Endothelial cell of umbilical vein (primary cell): Measurements from ENCODE around the gene ERCC6L. TPM values are rescaled to one million over a fixed set of nuclear protein-coding genes. Genes with fewer than 3 reads are reported as not detected.
"Not testable (repeated sequence)": the region's sequence is repeated elsewhere in the genome, so short reads cannot be mapped to it uniquely, and the experiment has no call there.

Experiments used
- BruUV-seq: library from RNA; stranded (reverse); fragments of 400-500 nt; replicated peaks from 2 replicates; lab custom pipeline; 2021; lab: Mats Ljungman, UMichigan
- CTCF ChIA-PET: fragments of 300-600, 350-600 bp; sonication (Branson Sonifier 250); formaldehyde crosslinking; loops from one replicate; lab custom pipeline; 2021; ENCODE audit warnings: antibody characterized with exemption, inconsistent platforms; lab: Charles Lee
- POLR2A ChIA-PET: fragments of 300-600, 350-600 bp; sonication (Branson Sonifier 250); formaldehyde crosslinking; loops from one replicate; lab custom pipeline; 2021; ENCODE audit warnings: antibody characterized with exemption, inconsistent platforms; lab: Charles Lee
- DNase-seq: peaks from one replicate; pipeline ENCODE4 v3.0.0-alpha.2; 2011; ENCODE audit warnings: low read depth, low spot score
- FAIRE-seq: peaks from 2 replicates; lab custom pipeline; 2011; peaks lifted over from hg19 to GRCh38; lab: Jason Lieb, UNC
- H2AFZ ChIP-seq: 2 replicates; pipeline ENCODE4 v1.6.0; 2012; ENCODE audit warnings: low read depth, low read length, control low read depth, inconsistent platforms
- H3K27ac ChIP-seq: 2 replicates; pipeline ENCODE4 v1.5.1; 2011; ENCODE audit warnings: low read depth, mild to moderate bottlenecking, control low read depth, low read length, moderate library complexity; ENCODE audit not compliant: insufficient read depth
- H3K27me3 ChIP-seq, 2 experiments: 2 replicates each; pipeline versions ENCODE4 v1.6.0 to v1.6.1; 2011; ENCODE audit warnings: low read length in 2 of 2, mixed read lengths in 1 of 2; ENCODE audit not compliant: control insufficient read depth in 2 of 2, insufficient read depth in 2 of 2
- H3K36me3 ChIP-seq, 2 experiments: 2 replicates in 1 of 2; 3 replicates in 1 of 2; pipeline ENCODE4 v1.5.1; 2011; ENCODE audit warnings: low read length in 2 of 2, mild to moderate bottlenecking in 1 of 2, moderate library complexity in 1 of 2; ENCODE audit not compliant: control insufficient read depth in 2 of 2, insufficient read depth in 2 of 2; ENCODE audit errors: extremely low read depth in 1 of 2
- H3K4me1 ChIP-seq: 3 replicates; pipeline ENCODE4 v1.5.1; 2011; ENCODE audit warnings: mild to moderate bottlenecking, low read length; ENCODE audit not compliant: control insufficient read depth, insufficient read depth; ENCODE audit errors: extremely low read depth
- H3K4me2 ChIP-seq: 2 replicates; pipeline ENCODE4 v1.6.1; 2011; ENCODE audit warnings: low read length, control low read depth, mixed read lengths; ENCODE audit not compliant: insufficient read depth
- H3K4me3 ChIP-seq, 3 experiments: fragments of 200-600 bp in 1 of 3; sonication (generic), shearing (Covaris generic) in 1 of 3; replicated peaks in 1 of 3; 2 replicates each; pipeline ENCODE4 v1.5.1; 2011 to 2016; ENCODE audit warnings: control low read depth in 3 of 3, low read length in 3 of 3, mild to moderate bottlenecking in 2 of 3, inconsistent platforms in 1 of 3, low read depth in 1 of 3, moderate library complexity in 1 of 3; ENCODE audit not compliant: insufficient read depth in 1 of 3
- H3K79me2 ChIP-seq: 2 replicates; pipeline ENCODE4 v1.6.0; 2012; ENCODE audit warnings: low read length, inconsistent platforms; ENCODE audit not compliant: control insufficient read depth, insufficient read depth
- H3K9ac ChIP-seq: replicated peaks from 2 replicates; pipeline ENCODE3; 2011; ENCODE audit warnings: low read length, control low read depth; ENCODE audit not compliant: insufficient read depth; ENCODE audit errors: extremely low read depth
- H3K9me1 ChIP-seq: replicated peaks from 3 replicates; pipeline ENCODE4 v1.6.0; 2011; ENCODE audit warnings: mild to moderate bottlenecking, low read length; ENCODE audit not compliant: control insufficient read depth, insufficient read depth; ENCODE audit errors: extremely low read depth
- H3K9me3 ChIP-seq: replicated peaks from 2 replicates; pipeline ENCODE4 v1.5.1; 2012; ENCODE audit warnings: low read length, inconsistent platforms; ENCODE audit not compliant: control insufficient read depth, insufficient read depth
- H4K20me1 ChIP-seq: replicated peaks from 2 replicates; pipeline ENCODE3; 2011; ENCODE audit warnings: mild to moderate bottlenecking, low read length; ENCODE audit not compliant: control insufficient read depth, insufficient read depth; ENCODE audit errors: extremely low read depth
- EZH2 ChIP-seq: IDR thresholded peaks from 2 replicates; pipeline ENCODE4 v1.6.1; 2012; ENCODE audit warnings: borderline replicate concordance, low read depth, mild to moderate bottlenecking, moderate library complexity, low read length, inconsistent platforms; ENCODE audit not compliant: severe bottlenecking
- JUN ChIP-seq: IDR thresholded peaks from 2 replicates; pipeline ENCODE4 v1.6.1; 2011; ENCODE audit warnings: borderline replicate concordance, low read depth; ENCODE audit not compliant: insufficient read length, insufficient read depth
- POLR2A ChIP-seq: IDR thresholded peaks from 2 replicates; pipeline ENCODE4 v1.6.1; 2012; ENCODE audit warnings: low read depth, mild to moderate bottlenecking, control low read depth, low read length
- dilution Hi-C: fragments of 300-500 bp; cut with MboI; formaldehyde crosslinking; loops from one replicate; pipeline ENCODE4 v1.15.0; 2019; ENCODE audit warnings: low sequenced_read_pairs; ENCODE audit not compliant: extremely low pct_ligation_motif_present
- intact Hi-C: fragments of 100-400 bp; cut with micrococcal nuclease; formaldehyde crosslinking; loops from one replicate; pipeline ENCODE4 v1.10.0; 2022
- polyA plus RNA-seq, 4 experiments: library from polyadenylated mRNA; depleted of rRNA in 3 of 4; stranded (reverse) in 3 of 4; unstranded in 1 of 4; fragments of >200 nt; gene quantifications; 2 replicates each; pipeline versions ENCODE4 v1.2.1 to v1.2.3, GENCODE V29; 2011 to 2012; ENCODE audit warnings: missing spikeins in 1 of 4
- total RNA-seq: library from RNA; stranded (reverse); gene quantifications from 2 replicates; pipeline ENCODE4 v1.2.3, GENCODE V29; 2021

Gene ERCC6L
- total and polyA plus RNA-seq, 2 donors (not counting 3 experiments of a cell fraction or from before 2014, with no cell fraction given) = 0.92 to 6.7 TPM

GRCh38 chrX:72176981-72177380, 61.8 kb downstream of the ERCC6L start:
- peaks cover 3% of the 10 kb centered on the region for H3K79me2 ChIP-seq
- POLR2A ChIA-PET = no interaction called here
- TF ChIP-seq JUN (no peak), EZH2 (no peak), POLR2A (no peak)
- H3K36me3 ChIP-seq = no peaks in the 10 kb centered on the region
- DNase-seq = peak; percentile 3
- no peaks in the 10 kb centered on the region for H3K27me3 ChIP-seq
- CTCF ChIA-PET = no interaction called here
- no peak overlapping the region for H3K4me2 ChIP-seq
- H3K4me3 ChIP-seq = no peak overlapping the region
- H3K9me3 ChIP-seq = no peaks in the 10 kb centered on the region
- H3K4me1 ChIP-seq = peaks cover 4% of the 10 kb centered on the region
- no TSS peak for BruUV-seq
- no peaks in the 10 kb centered on the region for H3K9me1 ChIP-seq
- no peak overlapping the region for H3K9ac ChIP-seq
- dilution Hi-C loops = no loop called here
- H2AFZ ChIP-seq = no peak overlapping the region
- no peak for FAIRE-seq
- intact Hi-C loops = no loop called here
- H3K27ac ChIP-seq = no peak overlapping the region
- H4K20me1 ChIP-seq = no peaks in the 10 kb centered on the region

GRCh38 chrX:72176289-72176688, 62.5 kb downstream of the ERCC6L start:
- BruUV-seq, H3K27me3 ChIP-seq, FAIRE-seq, H3K9me1 ChIP-seq, H4K20me1 ChIP-seq, dilution Hi-C loops, intact Hi-C loops, DNase-seq, H3K4me2 ChIP-seq, POLR2A ChIA-PET, H3K9me3 ChIP-seq, H3K27ac ChIP-seq, H3K4me1 ChIP-seq, CTCF ChIA-PET, H3K4me3 ChIP-seq, H3K79me2 ChIP-seq, H2AFZ ChIP-seq, H3K36me3 ChIP-seq, H3K9ac ChIP-seq: not testable (repeated sequence)
